HepG2 (cell line): Measurements from ENCODE around the gene SNRNP200. TPM values are rescaled to one million over a fixed set of nuclear protein-coding genes. Genes with fewer than 3 reads are reported as not detected.
A peak's percentile ranks its signal among the peaks of the same experiment; 100 is the strongest.

ENCODE experiments used
- DMAP1 ChIP-seq: IDR thresholded peaks from 2 replicates; pipeline ENCODE4 v1.6.1; 2016
- FOXM1 ChIP-seq: sonication (generic); formaldehyde crosslinking; IDR thresholded peaks from 2 replicates; pipeline ENCODE4 v1.5.0; 2020; ENCODE audit warnings: missing genetic modification reagents
- GTF3A ChIP-seq: sonication (generic); formaldehyde crosslinking; conservative IDR thresholded peaks from 2 replicates; pipeline ENCODE4 v1.4.0; 2020; ENCODE audit warnings: mild to moderate bottlenecking, missing genetic modification reagents
- KMT2A ChIP-seq: sonication (generic); formaldehyde crosslinking; IDR thresholded peaks from 2 replicates; pipeline ENCODE4 v1.4.0; 2020; ENCODE audit warnings: missing genetic modification reagents
- MXD4 ChIP-seq: IDR thresholded peaks from 2 replicates; pipeline ENCODE4 v1.6.1; 2016; ENCODE audit warnings: mild to moderate bottlenecking, missing biosample characterization, missing genetic modification reagents
- PHF8 ChIP-seq: sonication (generic); formaldehyde crosslinking; IDR thresholded peaks from 2 replicates; pipeline ENCODE4 v1.5.0; 2020; ENCODE audit warnings: missing genetic modification reagents
- POLR2AphosphoS5 ChIP-seq: IDR thresholded peaks from 2 replicates; pipeline ENCODE4 v1.6.1; 2012; ENCODE audit warnings: low read depth, low read length
- SAFB2 ChIP-seq: sonication (generic); formaldehyde crosslinking; IDR thresholded peaks from 2 replicates; pipeline ENCODE4 v1.5.1; 2020; ENCODE audit warnings: missing genetic modification reagents, low read depth, mild to moderate bottlenecking, borderline replicate concordance
- ZBTB14 ChIP-seq: sonication (generic); formaldehyde crosslinking; IDR thresholded peaks from 2 replicates; pipeline ENCODE4 v1.4.0; 2020; ENCODE audit warnings: missing genetic modification reagents
- ZBTB21 ChIP-seq: sonication (generic); formaldehyde crosslinking; IDR thresholded peaks from 2 replicates; pipeline ENCODE4 v1.4.0; 2020; ENCODE audit warnings: missing genetic modification reagents
- ZNF749 ChIP-seq: sonication (generic); formaldehyde crosslinking; IDR thresholded peaks from 2 replicates; pipeline ENCODE4 v1.8.0; 2022; ENCODE audit warnings: mild to moderate bottlenecking, missing genetic modification reagents, moderate library complexity, borderline replicate concordance
- ZNF772 ChIP-seq: sonication (generic); formaldehyde crosslinking; IDR thresholded peaks from 2 replicates; pipeline ENCODE4 v1.5.0; 2020; ENCODE audit warnings: mild to moderate bottlenecking, missing genetic modification reagents
- polyA plus RNA-seq, 8 experiments: library from polyadenylated mRNA; depleted of rRNA in 3 of 8; stranded (reverse) in 7 of 8; unstranded in 1 of 8; fragments of >200 nt; fragmentation: Illumina TruSeq in 4 of 8; extraction: Trizol in 4 of 8; gene quantifications; 2 replicates each; pipeline versions ENCODE4 v1.2.1 to v1.2.3, GENCODE V29; 2011 to 2016; ENCODE audit warnings: low read depth in 4 of 8, missing spikeins in 1 of 8, mixed read lengths in 1 of 8; ENCODE audit not compliant: insufficient read depth in 1 of 8
- total RNA-seq, 5 experiments: library from RNA; depleted of rRNA; stranded (reverse); fragments of >200 nt; fragmentation: Illumina TruSeq; extraction: Trizol; gene quantifications; 2 replicates each; pipeline ENCODE4 v1.2.3, GENCODE V29; 2016; ENCODE audit warnings: low read depth in 1 of 5
- TF ChIP-seq, protein P1 (sequence below): sonication (generic); formaldehyde crosslinking; IDR thresholded peaks from 2 replicates; pipeline ENCODE4 v1.4.0; 2020; ENCODE audit warnings: low read depth, missing genetic modification reagents
- TF ChIP-seq, protein P2 (sequence below): sonication (generic); formaldehyde crosslinking; IDR thresholded peaks from 2 replicates; pipeline ENCODE4 v1.9.0; 2021; ENCODE audit warnings: missing genetic modification reagents, borderline replicate concordance
- TF ChIP-seq, protein P3 (sequence below): sonication (generic); formaldehyde crosslinking; IDR thresholded peaks from 2 replicates; pipeline ENCODE4 v1.4.0; 2020; ENCODE audit warnings: missing genetic modification reagents

SNRNP200 gene
- total and polyA plus RNA-seq, 2 of the 13 experiments (the other 11 are each of a cell fraction or from before 2014, with no cell fraction given): 99.0 to 232 TPM

DNA sequence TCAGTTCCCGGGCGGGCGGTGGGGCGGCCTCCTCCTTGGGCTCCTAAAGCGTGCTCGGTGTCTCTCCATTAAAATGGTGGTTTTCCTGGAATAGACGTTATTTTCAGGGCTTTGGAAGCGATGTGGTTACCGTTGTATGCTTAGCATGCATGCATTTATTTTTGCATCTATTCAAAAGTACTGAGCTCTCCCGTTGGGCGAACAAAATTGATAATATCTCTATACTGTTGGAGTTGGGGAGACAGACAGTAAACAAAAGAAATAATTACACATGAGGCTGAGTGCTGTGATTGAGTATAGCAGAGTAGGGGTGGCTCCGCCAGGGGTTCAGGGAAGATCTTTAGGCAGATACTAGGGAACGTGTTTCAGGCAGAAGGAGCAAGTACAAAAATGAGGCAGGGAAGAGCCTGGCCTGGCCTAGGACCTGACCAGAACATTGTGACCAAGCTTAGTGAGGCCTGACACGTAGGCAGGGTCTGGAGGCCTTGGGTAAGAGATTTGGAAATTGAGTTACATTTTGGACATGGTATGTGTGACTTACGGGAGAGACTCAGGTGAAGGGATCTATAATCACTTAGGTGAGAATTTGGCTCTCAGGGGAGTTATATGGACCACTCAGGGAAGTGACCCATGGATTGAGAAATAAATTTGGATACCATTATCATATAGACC is 30.9 kb upstream of the SNRNP200 start (continued):
- TF ChIP-seq, protein P1, sequence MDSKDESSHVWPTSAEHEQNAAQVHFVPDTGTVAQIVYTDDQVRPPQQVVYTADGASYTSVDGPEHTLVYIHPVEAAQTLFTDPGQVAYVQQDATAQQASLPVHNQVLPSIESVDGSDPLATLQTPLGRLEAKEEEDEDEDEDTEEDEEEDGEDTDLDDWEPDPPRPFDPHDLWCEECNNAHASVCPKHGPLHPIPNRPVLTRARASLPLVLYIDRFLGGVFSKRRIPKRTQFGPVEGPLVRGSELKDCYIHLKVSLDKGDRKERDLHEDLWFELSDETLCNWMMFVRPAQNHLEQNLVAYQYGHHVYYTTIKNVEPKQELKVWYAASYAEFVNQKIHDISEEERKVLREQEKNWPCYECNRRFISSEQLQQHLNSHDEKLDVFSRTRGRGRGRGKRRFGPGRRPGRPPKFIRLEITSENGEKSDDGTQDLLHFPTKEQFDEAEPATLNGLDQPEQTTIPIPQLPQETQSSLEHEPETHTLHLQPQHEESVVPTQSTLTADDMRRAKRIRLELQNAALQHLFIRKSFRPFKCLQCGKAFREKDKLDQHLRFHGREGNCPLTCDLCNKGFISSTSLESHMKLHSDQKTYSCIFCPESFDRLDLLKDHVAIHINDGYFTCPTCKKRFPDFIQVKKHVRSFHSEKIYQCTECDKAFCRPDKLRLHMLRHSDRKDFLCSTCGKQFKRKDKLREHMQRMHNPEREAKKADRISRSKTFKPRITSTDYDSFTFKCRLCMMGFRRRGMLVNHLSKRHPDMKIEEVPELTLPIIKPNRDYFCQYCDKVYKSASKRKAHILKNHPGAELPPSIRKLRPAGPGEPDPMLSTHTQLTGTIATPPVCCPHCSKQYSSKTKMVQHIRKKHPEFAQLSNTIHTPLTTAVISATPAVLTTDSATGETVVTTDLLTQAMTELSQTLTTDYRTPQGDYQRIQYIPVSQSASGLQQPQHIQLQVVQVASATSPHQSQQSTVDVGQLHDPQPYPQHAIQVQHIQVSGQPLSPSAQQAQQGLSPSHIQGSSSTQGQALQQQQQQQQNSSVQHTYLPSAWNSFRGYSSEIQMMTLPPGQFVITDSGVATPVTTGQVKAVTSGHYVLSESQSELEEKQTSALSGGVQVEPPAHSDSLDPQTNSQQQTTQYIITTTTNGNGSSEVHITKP (CRISPR knock-in tag): peak; percentile 17; the same call in 1 of the 2 replicates
- TF ChIP-seq ZBTB14: 0 out of 2 replicates have a peak, but pooled peaks have one; percentile 19
- 0 out of 2 replicates have a peak, but pooled peaks have one; percentile 10 for TF ChIP-seq ZBTB21 (CRISPR knock-in tag)
- TF ChIP-seq DMAP1 (CRISPR knock-in tag): peak; percentile 62; the same call in 1 of the 2 replicates
- TF ChIP-seq MXD4 (CRISPR knock-in tag): peak; percentile 37; the same call in 1 of the 2 replicates
- TF ChIP-seq ZNF772: 0 out of 2 replicates have a peak, but pooled peaks have one; percentile 28
- peak; percentile 51; the same call in 1 of the 2 replicates for TF ChIP-seq SAFB2 (CRISPR knock-in tag)
- peak; percentile 15; the same call in 1 of the 2 replicates for TF ChIP-seq GTF3A (CRISPR knock-in tag)
- peak; percentile 2 for TF ChIP-seq KMT2A (CRISPR knock-in tag)
- peak; percentile 56 for TF ChIP-seq PHF8 (CRISPR knock-in tag)
- TF ChIP-seq, protein P2, sequence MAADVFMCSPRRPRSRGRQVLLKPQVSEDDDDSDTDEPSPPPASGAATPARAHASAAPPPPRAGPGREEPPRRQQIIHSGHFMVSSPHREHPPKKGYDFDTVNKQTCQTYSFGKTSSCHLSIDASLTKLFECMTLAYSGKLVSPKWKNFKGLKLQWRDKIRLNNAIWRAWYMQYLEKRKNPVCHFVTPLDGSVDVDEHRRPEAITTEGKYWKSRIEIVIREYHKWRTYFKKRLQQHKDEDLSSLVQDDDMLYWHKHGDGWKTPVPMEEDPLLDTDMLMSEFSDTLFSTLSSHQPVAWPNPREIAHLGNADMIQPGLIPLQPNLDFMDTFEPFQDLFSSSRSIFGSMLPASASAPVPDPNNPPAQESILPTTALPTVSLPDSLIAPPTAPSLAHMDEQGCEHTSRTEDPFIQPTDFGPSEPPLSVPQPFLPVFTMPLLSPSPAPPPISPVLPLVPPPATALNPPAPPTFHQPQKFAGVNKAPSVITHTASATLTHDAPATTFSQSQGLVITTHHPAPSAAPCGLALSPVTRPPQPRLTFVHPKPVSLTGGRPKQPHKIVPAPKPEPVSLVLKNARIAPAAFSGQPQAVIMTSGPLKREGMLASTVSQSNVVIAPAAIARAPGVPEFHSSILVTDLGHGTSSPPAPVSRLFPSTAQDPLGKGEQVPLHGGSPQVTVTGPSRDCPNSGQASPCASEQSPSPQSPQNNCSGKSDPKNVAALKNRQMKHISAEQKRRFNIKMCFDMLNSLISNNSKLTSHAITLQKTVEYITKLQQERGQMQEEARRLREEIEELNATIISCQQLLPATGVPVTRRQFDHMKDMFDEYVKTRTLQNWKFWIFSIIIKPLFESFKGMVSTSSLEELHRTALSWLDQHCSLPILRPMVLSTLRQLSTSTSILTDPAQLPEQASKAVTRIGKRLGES (CRISPR knock-in tag): peak; percentile 44; the same call in 1 of the 2 replicates
- TF ChIP-seq ZNF749 (CRISPR knock-in tag): no peak; the same call in 1 of the 2 replicates
- peak; percentile 56; the same call in 1 of the 2 replicates for TF ChIP-seq POLR2AphosphoS5
- TF ChIP-seq FOXM1 (CRISPR knock-in tag): 0 out of 2 replicates have a peak, but pooled peaks have one; percentile 24
- TF ChIP-seq, protein P3, sequence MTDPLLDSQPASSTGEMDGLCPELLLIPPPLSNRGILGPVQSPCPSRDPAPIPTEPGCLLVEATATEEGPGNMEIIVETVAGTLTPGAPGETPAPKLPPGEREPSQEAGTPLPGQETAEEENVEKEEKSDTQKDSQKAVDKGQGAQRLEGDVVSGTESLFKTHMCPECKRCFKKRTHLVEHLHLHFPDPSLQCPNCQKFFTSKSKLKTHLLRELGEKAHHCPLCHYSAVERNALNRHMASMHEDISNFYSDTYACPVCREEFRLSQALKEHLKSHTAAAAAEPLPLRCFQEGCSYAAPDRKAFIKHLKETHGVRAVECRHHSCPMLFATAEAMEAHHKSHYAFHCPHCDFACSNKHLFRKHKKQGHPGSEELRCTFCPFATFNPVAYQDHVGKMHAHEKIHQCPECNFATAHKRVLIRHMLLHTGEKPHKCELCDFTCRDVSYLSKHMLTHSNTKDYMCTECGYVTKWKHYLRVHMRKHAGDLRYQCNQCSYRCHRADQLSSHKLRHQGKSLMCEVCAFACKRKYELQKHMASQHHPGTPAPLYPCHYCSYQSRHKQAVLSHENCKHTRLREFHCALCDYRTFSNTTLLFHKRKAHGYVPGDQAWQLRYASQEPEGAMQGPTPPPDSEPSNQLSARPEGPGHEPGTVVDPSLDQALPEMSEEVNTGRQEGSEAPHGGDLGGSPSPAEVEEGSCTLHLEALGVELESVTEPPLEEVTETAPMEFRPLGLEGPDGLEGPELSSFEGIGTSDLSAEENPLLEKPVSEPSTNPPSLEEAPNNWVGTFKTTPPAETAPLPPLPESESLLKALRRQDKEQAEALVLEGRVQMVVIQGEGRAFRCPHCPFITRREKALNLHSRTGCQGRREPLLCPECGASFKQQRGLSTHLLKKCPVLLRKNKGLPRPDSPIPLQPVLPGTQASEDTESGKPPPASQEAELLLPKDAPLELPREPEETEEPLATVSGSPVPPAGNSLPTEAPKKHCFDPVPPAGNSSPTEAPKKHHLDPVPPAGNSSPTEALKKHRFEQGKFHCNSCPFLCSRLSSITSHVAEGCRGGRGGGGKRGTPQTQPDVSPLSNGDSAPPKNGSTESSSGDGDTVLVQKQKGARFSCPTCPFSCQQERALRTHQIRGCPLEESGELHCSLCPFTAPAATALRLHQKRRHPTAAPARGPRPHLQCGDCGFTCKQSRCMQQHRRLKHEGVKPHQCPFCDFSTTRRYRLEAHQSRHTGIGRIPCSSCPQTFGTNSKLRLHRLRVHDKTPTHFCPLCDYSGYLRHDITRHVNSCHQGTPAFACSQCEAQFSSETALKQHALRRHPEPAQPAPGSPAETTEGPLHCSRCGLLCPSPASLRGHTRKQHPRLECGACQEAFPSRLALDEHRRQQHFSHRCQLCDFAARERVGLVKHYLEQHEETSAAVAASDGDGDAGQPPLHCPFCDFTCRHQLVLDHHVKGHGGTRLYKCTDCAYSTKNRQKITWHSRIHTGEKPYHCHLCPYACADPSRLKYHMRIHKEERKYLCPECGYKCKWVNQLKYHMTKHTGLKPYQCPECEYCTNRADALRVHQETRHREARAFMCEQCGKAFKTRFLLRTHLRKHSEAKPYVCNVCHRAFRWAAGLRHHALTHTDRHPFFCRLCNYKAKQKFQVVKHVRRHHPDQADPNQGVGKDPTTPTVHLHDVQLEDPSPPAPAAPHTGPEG (CRISPR knock-in tag): peak; percentile 99; the same call in 1 of the 2 replicates
